Peyer's patch (tissue), 4 donors: ENCODE measurements around the gene ESAM.

Experiments used
- POLR2A ChIP-seq, 2 donors: fragments of 450-650 bp; IDR thresholded peaks; one replicate each; pipeline ENCODE4 v1.5.1; 2017; ENCODE audit warnings: antibody characterized with exemption in 2 of 2, mild to moderate bottlenecking in 2 of 2, moderate library complexity in 2 of 2
- TF ChIP-seq, protein P1 (sequence below), 6 experiments: fragments of 450-650 bp in 4 of 6; fragments of 200-600 bp in 2 of 6; sonication (generic) in 1 of 6; IDR thresholded peaks; one replicate each; pipeline ENCODE4 v1.5.1; 2017 to 2019; ENCODE audit warnings: antibody characterized with exemption in 6 of 6, mild to moderate bottlenecking in 3 of 6, moderate library complexity in 1 of 6

- TF ChIP-seq, protein P1, sequence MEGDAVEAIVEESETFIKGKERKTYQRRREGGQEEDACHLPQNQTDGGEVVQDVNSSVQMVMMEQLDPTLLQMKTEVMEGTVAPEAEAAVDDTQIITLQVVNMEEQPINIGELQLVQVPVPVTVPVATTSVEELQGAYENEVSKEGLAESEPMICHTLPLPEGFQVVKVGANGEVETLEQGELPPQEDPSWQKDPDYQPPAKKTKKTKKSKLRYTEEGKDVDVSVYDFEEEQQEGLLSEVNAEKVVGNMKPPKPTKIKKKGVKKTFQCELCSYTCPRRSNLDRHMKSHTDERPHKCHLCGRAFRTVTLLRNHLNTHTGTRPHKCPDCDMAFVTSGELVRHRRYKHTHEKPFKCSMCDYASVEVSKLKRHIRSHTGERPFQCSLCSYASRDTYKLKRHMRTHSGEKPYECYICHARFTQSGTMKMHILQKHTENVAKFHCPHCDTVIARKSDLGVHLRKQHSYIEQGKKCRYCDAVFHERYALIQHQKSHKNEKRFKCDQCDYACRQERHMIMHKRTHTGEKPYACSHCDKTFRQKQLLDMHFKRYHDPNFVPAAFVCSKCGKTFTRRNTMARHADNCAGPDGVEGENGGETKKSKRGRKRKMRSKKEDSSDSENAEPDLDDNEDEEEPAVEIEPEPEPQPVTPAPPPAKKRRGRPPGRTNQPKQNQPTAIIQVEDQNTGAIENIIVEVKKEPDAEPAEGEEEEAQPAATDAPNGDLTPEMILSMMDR (IDR thresholded peaks at IDR 0.05) = no peak
- TF ChIP-seq POLR2A (IDR thresholded peaks at IDR 0.05) = no peak
These were observed 45.5 kb downstream of the ESAM start for GRCh38 chr11:124716591-124716990.
